Measurements from ENCODE around the gene EFNB2. TPM values are rescaled to one million over a fixed set of nuclear protein-coding genes. Genes with fewer than 3 reads are reported as not detected.

The EFNB2 gene
- total RNA-seq, 1 experiment from 2014 or later, result 11.9 TPM

- in situ Hi-C loops (cut with HindIII; ENCODE audit: low pct_unique_long_range_greater_than_20kb, low sequenced_read_pairs), result no loop called here
- no peak for DNase-seq (ENCODE audit: low read depth)
These were observed 22.2 kb downstream of the EFNB2 start for GRCh38 chr13:106513025-106513983.

- peak; percentile 16 for DNase-seq (ENCODE audit: low read depth)
- in situ Hi-C loops (cut with HindIII; ENCODE audit: low pct_unique_long_range_greater_than_20kb, low sequenced_read_pairs), result no loop called here
These were observed 27.7 kb downstream of the EFNB2 start for GRCh38 chr13:106507560-106508274.

- DNase-seq (ENCODE audit: low read depth), result no peak
- in situ Hi-C loops (cut with HindIII; ENCODE audit: low pct_unique_long_range_greater_than_20kb, low sequenced_read_pairs), result no loop called here
These were observed 29.2 kb downstream of the EFNB2 start for GRCh38 chr13:106506286-106506685.

GRCh38 chr13:106505732-106506131, 29.7 kb downstream of the EFNB2 start:
- in situ Hi-C loops (cut with HindIII; ENCODE audit: low pct_unique_long_range_greater_than_20kb, low sequenced_read_pairs), result no loop called here
- DNase-seq (ENCODE audit: low read depth), result no peak

- no peak for DNase-seq (ENCODE audit: low read depth)
- in situ Hi-C loops (cut with HindIII; ENCODE audit: low pct_unique_long_range_greater_than_20kb, low sequenced_read_pairs), result no loop called here
These were observed 30.2 kb downstream of the EFNB2 start for GRCh38 chr13:106505295-106505694.

GRCh38 chr13:106503730-106504453, 31.6 kb downstream of the EFNB2 start:
- in situ Hi-C loops (cut with HindIII; ENCODE audit: low pct_unique_long_range_greater_than_20kb, low sequenced_read_pairs), result no loop called here
- DNase-seq (ENCODE audit: low read depth), result no peak

DNA sequence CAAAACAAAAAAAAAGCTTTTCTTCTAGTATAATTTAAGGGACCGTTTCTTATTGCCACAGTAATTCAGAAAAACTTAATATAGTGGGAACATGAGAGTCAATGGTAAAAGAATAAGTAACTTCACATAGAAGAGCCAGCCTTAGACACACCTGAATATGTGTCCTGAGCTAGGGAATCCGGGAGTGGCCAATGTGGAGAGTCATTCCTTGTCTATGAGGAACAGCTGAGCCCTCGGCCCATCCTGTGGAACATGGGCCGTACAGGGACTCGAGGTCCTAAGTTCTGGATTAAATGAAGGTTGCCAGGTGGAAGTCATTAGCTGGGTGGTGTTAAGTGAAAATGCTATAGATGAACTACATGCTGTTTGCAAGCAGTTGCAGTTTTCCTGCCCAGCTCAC, 32.2 kb downstream of the EFNB2 start:
- in situ Hi-C loops (cut with HindIII; ENCODE audit: low pct_unique_long_range_greater_than_20kb, low sequenced_read_pairs), result no loop called here
- no peak for DNase-seq (ENCODE audit: low read depth)

DNA sequence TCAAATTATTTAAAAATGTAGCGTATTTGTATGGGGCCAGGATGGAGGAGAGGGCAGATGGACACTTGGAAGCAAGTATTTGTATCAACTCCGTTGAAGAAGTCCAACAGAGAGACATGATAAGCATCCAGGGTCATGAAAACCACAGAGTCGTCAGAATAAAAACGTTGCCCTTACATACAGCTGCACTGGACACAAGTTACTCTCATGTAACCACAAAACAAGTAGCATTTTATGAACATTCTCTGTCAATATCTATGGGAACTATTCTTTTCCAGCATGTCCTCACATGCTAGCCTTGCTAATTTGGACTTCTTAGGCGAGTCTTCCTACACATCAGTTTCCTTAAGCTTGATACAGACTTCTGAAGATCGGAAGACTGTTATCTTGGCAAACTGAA, 35.0 kb downstream of the EFNB2 start:
- in situ Hi-C loops (cut with HindIII; ENCODE audit: low pct_unique_long_range_greater_than_20kb, low sequenced_read_pairs), result no loop called here
- no peak for DNase-seq (ENCODE audit: low read depth)

- in situ Hi-C loops (cut with HindIII; ENCODE audit: low pct_unique_long_range_greater_than_20kb, low sequenced_read_pairs), result no loop called here
- DNase-seq (ENCODE audit: low read depth), result no peak
These were observed 35.6 kb downstream of the EFNB2 start for GRCh38 chr13:106499896-106500295.

DNA sequence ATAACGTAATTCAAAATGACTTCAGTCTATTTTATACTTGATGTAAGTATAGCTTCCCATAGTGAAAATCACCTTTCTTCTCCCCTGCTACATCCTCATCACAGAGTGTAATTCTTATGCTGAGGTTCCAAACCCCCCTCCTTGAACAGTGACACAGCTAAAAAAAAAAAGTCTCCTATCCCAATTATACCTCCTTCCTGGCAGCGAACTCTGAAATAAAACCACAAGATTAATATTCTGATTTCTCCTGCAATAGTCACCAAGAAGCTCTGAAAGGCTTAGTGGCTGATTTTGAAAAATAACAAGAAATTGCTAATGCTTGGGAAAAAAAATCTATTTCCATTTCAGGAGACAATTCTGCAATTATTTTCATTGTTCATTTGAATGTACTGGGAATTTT, 36.3 kb downstream of the EFNB2 start:
- DNase-seq (ENCODE audit: low read depth), result no peak
- in situ Hi-C loops (cut with HindIII; ENCODE audit: low pct_unique_long_range_greater_than_20kb, low sequenced_read_pairs), result no loop called here

- DNase-seq (ENCODE audit: low read depth), result no peak
- in situ Hi-C loops (cut with HindIII; ENCODE audit: low pct_unique_long_range_greater_than_20kb, low sequenced_read_pairs), result no loop called here
These were observed 36.9 kb downstream of the EFNB2 start for GRCh38 chr13:106498571-106498970.

DNA sequence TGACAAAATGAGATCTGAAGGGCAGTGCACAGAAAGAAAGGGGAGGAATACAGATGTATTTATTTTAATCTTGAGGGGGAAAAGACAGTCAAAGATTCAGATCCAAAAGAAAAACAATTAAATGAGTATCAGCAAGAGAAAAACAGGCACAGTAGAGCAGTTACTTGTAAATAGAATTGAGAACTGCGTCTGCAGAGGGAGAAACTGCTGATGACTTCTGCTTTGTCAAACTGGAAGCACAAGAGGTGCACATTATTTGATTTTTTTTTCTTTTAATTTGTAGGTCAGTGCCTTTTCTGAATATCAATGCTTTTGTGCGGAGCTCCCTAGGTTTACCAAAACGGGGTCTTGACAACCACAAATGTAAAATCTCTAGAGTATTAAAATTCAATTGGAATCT, 37.3 kb downstream of the EFNB2 start:
- no peak for DNase-seq (ENCODE audit: low read depth)
- in situ Hi-C loops (cut with HindIII; ENCODE audit: low pct_unique_long_range_greater_than_20kb, low sequenced_read_pairs), result no loop called here

- in situ Hi-C loops (cut with HindIII; ENCODE audit: low pct_unique_long_range_greater_than_20kb, low sequenced_read_pairs), result no loop called here
- DNase-seq (ENCODE audit: low read depth), result no peak
These were observed 38.4 kb downstream of the EFNB2 start for GRCh38 chr13:106497079-106497478.

- no peak for DNase-seq (ENCODE audit: low read depth)
- in situ Hi-C loops (cut with HindIII; ENCODE audit: low pct_unique_long_range_greater_than_20kb, low sequenced_read_pairs), result no loop called here
These were observed 39.1 kb downstream of the EFNB2 start for GRCh38 chr13:106496072-106496997.

- no peak for DNase-seq (ENCODE audit: low read depth)
- in situ Hi-C loops (cut with HindIII; ENCODE audit: low pct_unique_long_range_greater_than_20kb, low sequenced_read_pairs), result no loop called here
These were observed 40.5 kb downstream of the EFNB2 start for GRCh38 chr13:106494936-106495335.

DNA sequence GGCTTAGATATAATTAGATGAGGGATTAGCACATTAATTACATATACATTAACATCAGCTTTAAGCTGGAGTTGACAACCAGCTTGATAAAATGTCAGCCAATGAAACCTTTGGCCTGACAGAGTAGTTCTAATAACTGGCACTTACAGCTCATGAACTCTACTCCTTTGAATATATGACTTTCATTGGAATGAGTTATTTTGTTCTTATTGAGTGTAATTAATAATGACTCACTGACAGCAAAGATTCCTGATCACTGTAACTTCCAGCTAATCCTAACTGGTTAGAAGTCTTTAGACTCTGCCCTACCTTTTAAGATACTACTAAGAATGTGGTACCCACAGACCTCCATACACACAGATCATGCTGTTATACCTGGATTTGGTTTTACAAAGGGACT, 41.0 kb downstream of the EFNB2 start:
- in situ Hi-C loops (cut with HindIII; ENCODE audit: low pct_unique_long_range_greater_than_20kb, low sequenced_read_pairs), result no loop called here
- DNase-seq (ENCODE audit: low read depth), result no peak

- in situ Hi-C loops (cut with HindIII; ENCODE audit: low pct_unique_long_range_greater_than_20kb, low sequenced_read_pairs), result no loop called here
These were observed 41.8 kb downstream of the EFNB2 start for GRCh38 chr13:106493533-106494220.

More at GRCh38 chr13:106493533-106494220, 41.8 kb downstream of the EFNB2 start:
- no peak for DNase-seq (ENCODE audit: low read depth)

All from Caki2 (cell line).